Measurements from ENCODE around the gene PPP2R3C.
"Not testable (repeated sequence)": the region's sequence is repeated elsewhere in the genome, so short reads cannot be mapped to it uniquely, and the experiment has no call there.

The PPP2R3C gene

GRCh38 chr14:35124127-35124526 lies 2.3 kb upstream of the PPP2R3C start:
- DNase-seq (ENCODE audit: low read depth), result no peak

GRCh38 chr14:35123388-35123703 lies 1.6 kb upstream of the PPP2R3C start:
- DNase-seq (ENCODE audit: low read depth), result no peak

- no peak for DNase-seq (ENCODE audit: low read depth)
Observed at GRCh38 chr14:35122696-35123387, 1.1 kb upstream of the PPP2R3C start.

GRCh38 chr14:35121026-35121886 lies 534 bp downstream of the PPP2R3C start:
- DNase-seq (ENCODE audit: low read depth), result no peak

- no peak for DNase-seq (ENCODE audit: low read depth)
Observed at GRCh38 chr14:35117112-35117511, 4.7 kb downstream of the PPP2R3C start.

- no peak for DNase-seq (ENCODE audit: low read depth)
Observed at GRCh38 chr14:35116242-35116641, 5.5 kb downstream of the PPP2R3C start.

- no peak for DNase-seq (ENCODE audit: low read depth)
Observed at GRCh38 chr14:35114036-35114435, 7.8 kb downstream of the PPP2R3C start.

- no peak for DNase-seq (ENCODE audit: low read depth)
Observed at GRCh38 chr14:35113308-35113950, 8.4 kb downstream of the PPP2R3C start.

GRCh38 chr14:35112641-35113040 lies 9.1 kb downstream of the PPP2R3C start:
- no peak for DNase-seq (ENCODE audit: low read depth)

- DNase-seq (ENCODE audit: low read depth), result no peak
Observed at GRCh38 chr14:35107866-35108265, 13.9 kb downstream of the PPP2R3C start.

- DNase-seq (ENCODE audit: low read depth), result not testable (repeated sequence)
Observed at GRCh38 chr14:35094645-35095044, 27.1 kb downstream of the PPP2R3C start.

- no peak for DNase-seq (ENCODE audit: low read depth)
Observed at GRCh38 chr14:35088514-35088913, 33.3 kb downstream of the PPP2R3C start.

- no peak for DNase-seq (ENCODE audit: low read depth)
Observed at GRCh38 chr14:35085441-35085840, 36.3 kb downstream of the PPP2R3C start.

- no peak for DNase-seq (ENCODE audit: low read depth)
Observed at GRCh38 chr14:35083530-35084150, 38.1 kb downstream of the PPP2R3C start.

GRCh38 chr14:35079742-35080141 lies 42.0 kb downstream of the PPP2R3C start:
- DNase-seq (ENCODE audit: low read depth), result no peak

GRCh38 chr14:35078082-35078481 lies 43.7 kb downstream of the PPP2R3C start:
- no peak for DNase-seq (ENCODE audit: low read depth)

GRCh38 chr14:35073486-35073885 lies 48.3 kb downstream of the PPP2R3C start:
- DNase-seq (ENCODE audit: low read depth), result no peak

- no peak for DNase-seq (ENCODE audit: low read depth)
Observed at GRCh38 chr14:35072226-35072625, 49.6 kb downstream of the PPP2R3C start.

- DNase-seq (ENCODE audit: low read depth), result no peak
Observed at GRCh38 chr14:35068238-35069012, 53.4 kb downstream of the PPP2R3C start.

- not testable (repeated sequence) for DNase-seq (ENCODE audit: low read depth)
Observed at GRCh38 chr14:35065731-35066130, 56.1 kb downstream of the PPP2R3C start.

- not testable (repeated sequence) for DNase-seq (ENCODE audit: low read depth)
Observed at GRCh38 chr14:35061113-35061791, 60.5 kb downstream of the PPP2R3C start.

Measured in stimulated activated CD8-positive, alpha-beta memory T cell treated with anti-CD3 and anti-CD28 coated beads, Interleukin-4, amount 100 ng/mL, for 24 hours (primary cell).